ENCODE data around the gene FOXB1.

FOXB1 gene

DNA sequence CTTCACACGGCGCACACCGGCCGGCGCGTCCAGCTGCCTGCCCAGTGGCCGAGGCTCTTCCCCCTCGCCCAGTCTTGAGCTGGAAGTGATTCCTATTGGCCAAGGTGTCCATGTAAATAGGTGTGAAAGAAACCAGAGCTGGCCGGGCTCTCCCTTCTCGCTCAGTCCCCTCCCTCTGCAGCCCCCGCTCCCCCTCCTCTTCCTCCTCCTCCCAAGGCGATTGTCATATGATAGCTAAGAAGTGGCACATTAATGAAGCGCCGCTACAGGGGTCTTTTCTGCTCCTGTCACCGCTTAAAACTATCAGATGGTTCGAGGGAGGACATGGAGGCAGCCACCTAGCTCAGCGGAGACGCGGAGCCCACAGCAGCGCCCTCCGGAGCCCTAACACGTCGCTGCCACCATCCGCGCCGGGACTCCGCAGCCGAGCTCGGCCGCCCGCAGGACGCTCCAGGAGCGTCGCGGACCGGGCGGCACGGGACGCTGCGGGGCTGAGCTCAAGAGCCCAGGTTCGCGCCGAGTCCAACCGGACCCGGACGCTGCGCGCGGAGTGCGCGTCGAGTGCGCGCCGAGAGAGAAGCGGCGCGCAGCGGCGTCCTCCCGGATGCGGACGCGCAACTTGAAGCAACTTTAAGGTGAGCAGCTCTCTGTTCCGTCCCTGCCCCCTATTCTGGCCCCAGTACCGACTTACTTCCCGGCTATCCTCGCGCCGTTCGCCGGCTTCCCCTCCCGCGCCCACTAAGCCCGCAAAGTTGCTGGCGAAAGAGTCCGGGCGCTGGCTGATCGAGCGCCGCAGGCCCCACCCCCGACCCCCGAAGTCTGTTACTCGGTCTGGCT is at the start of gene FOXB1:
Gene FOXB1, plus strand, starts transcription at position 303 of the 837 bp plus-strand sequence. CDS start 653 bp downstream, outside the sequence.
- DNase-seq, result no peak
- TF ChIP-seq POLR2A (IDR thresholded peaks at IDR 0.05; ENCODE audit: low read length), result no peak
- no peak for TF ChIP-seq GATA1 (IDR thresholded peaks at IDR 0.05; ENCODE audit: low read depth, low read length)

DNA sequence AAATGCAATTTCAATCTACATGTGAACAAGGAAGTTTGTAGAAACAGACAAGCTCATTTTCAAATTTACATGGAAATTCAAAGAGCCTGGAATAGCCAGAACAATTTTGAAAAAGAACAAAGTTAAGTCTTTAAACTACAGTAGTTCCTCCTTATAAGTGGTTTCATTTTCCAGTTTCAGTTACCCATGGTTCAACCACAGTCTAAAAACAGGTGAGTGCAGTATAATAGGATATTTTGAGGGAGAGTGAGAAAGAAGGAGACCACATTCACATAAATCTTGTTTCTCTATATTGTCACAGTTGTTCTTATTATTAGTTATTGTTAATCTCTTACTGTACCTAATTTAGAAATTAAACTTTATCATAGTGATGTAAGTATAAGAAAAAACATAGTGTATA is 45.8 kb upstream of the FOXB1 start:
- TF ChIP-seq POLR2A (IDR thresholded peaks at IDR 0.05; ENCODE audit: low read length) (no peak), GATA1 (IDR thresholded peaks at IDR 0.05; ENCODE audit: low read depth, low read length) (no peak)
- DNase-seq, result no peak

DNA sequence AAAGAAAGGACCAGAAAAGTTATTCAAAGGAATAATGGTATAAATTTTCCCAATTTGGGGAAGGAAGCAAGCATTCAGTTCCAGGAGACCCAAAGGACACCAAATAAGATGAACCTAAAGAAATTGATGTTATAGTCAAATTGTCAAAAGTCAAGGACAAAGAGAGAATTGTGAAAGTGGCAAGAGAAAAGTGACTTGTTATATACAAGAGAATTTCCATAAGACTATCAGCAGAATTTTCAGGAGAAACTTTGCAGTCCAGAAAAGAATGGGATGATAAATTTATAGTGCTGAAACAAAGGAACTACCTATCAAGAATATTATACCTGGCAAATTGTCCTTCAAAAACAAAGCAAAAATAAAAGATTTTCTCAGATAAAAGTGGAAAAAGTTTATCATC is 43.8 kb upstream of the FOXB1 start:
- no peak for TF ChIP-seq GATA1 (IDR thresholded peaks at IDR 0.05; ENCODE audit: low read depth, low read length)
- no peak for TF ChIP-seq POLR2A (IDR thresholded peaks at IDR 0.05; ENCODE audit: low read length)
- DNase-seq, result no peak

DNA sequence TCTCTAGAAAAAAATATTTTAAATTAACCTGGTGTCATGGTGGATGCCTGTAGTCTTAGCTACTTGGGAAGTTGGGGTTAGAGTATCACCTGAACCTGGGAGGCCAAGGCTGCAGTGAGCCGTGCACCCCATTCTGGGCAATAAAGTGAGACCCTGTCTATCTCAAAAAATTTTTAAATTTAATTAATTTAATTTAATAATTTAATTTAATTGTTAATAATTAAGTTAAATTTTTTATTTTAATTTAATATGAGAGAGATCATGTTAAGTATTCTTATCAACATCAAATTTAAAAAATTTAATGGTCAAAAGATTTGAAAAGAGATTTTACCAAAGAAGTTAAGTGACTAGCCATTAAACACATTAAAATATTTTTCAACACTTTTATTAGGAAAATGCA is 40.8 kb upstream of the FOXB1 start:
- no peak for TF ChIP-seq GATA1 (IDR thresholded peaks at IDR 0.05; ENCODE audit: low read depth, low read length)
- no peak for TF ChIP-seq POLR2A (IDR thresholded peaks at IDR 0.05; ENCODE audit: low read length)
- no peak for DNase-seq

DNA sequence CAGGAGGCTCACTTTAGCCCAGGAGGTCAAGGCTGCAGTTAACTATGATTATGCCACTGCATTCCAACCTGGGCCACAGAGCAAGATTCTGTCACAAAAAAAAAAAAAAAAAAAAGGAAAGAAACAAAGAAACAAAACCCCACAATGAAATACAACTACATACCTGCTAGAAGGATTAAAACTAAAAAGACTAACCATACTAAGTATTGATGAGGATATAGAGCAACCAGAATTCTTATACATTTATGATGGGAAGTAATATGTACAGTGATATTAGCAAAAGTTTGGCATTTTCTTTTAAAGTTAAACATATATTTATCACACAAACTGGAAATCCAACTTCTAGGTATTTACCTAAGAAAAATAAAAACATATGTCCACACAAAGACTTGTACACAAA is 40.2 kb upstream of the FOXB1 start:
- no peak for TF ChIP-seq POLR2A (IDR thresholded peaks at IDR 0.05; ENCODE audit: low read length)
- no peak for TF ChIP-seq GATA1 (IDR thresholded peaks at IDR 0.05; ENCODE audit: low read depth, low read length)
- no peak for DNase-seq

DNA sequence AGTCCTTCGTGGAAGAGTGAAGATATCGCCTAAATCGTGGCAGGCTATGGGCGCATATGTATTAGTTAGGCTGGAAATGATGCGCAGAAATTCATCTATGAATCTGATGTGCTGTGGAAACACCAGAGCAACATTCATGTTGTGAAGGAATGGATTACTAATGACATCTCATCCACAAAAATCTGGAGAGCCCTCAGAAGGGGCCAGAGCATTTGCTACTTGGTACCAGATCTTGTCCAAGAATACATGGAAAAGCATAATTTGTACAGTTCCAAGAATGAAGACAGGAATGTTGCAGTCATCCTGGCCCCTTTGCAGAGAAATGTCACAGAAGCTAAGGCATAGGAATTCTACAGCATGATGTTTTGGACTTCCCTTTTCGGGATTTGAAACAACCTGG is 38.4 kb upstream of the FOXB1 start:
- TF ChIP-seq POLR2A (IDR thresholded peaks at IDR 0.05; ENCODE audit: low read length) (no peak), GATA1 (IDR thresholded peaks at IDR 0.05; ENCODE audit: low read depth, low read length) (no peak)
- no peak for DNase-seq

DNA sequence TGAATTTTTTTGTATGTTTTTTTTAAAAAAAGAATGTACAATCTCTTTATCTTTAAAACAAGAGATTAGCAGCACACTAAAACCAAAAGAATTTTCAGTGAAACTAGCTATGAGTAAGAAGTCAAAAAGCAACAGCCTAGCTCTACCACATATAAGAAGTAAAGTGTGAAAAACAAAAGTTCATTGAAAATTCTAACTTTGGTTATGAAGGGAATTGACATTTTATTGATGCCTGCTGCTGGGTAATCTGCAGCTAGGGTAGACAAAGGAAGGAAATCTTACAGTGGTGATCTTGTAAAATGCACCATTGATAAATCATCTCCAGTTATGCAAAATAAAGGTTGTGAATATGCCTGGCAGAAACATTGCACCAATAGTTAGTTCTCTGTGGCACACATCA is 37.8 kb upstream of the FOXB1 start:
- DNase-seq, result no peak
- TF ChIP-seq POLR2A (IDR thresholded peaks at IDR 0.05; ENCODE audit: low read length) (no peak), GATA1 (IDR thresholded peaks at IDR 0.05; ENCODE audit: low read depth, low read length) (no peak)

DNA sequence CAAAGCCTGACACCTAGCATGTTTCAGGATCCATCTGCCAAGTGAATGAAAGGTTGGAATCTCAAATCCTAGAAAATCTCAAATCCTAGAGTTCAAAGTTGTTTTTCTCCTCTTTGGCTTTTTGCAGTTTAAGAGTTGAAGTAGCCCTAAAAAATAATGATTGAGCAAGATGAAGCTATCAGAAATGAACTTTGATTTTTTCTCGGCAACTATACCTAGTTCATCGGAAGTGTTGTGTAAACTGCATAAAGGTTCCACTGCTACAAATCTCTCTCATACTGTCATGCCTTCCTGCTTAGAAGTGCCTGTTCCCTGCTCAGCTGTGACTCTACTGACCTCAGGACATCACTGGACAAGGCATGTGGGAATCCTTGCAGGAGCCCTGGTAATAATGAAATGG is 35.8 kb upstream of the FOXB1 start:
- TF ChIP-seq POLR2A (IDR thresholded peaks at IDR 0.05; ENCODE audit: low read length), result no peak

DNA sequence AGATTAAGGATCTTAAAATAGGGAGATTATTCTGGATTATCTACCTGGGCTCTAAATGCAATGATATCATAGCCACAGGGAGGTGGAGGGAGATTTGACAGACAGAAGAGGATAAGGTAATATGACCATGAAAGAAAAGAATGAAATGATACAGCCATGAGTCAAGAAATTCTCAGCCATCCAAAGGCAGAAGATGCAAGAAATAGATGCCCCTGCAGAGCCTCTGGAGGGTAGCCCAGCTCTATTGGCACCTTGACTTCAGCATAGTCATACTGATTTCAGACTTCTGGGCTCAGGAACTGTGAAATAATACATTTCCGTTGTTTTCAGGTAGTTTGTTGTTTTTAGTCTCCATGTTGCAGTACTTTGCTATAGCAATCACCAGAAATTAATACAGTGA is 31.9 kb upstream of the FOXB1 start:
- no peak for DNase-seq
- TF ChIP-seq GATA1 (IDR thresholded peaks at IDR 0.05; ENCODE audit: low read depth, low read length), result no peak
- TF ChIP-seq POLR2A (IDR thresholded peaks at IDR 0.05; ENCODE audit: low read length), result no peak

More for the DNA sequence above, 35.8 kb upstream of the FOXB1 start:
- no peak for DNase-seq

DNA sequence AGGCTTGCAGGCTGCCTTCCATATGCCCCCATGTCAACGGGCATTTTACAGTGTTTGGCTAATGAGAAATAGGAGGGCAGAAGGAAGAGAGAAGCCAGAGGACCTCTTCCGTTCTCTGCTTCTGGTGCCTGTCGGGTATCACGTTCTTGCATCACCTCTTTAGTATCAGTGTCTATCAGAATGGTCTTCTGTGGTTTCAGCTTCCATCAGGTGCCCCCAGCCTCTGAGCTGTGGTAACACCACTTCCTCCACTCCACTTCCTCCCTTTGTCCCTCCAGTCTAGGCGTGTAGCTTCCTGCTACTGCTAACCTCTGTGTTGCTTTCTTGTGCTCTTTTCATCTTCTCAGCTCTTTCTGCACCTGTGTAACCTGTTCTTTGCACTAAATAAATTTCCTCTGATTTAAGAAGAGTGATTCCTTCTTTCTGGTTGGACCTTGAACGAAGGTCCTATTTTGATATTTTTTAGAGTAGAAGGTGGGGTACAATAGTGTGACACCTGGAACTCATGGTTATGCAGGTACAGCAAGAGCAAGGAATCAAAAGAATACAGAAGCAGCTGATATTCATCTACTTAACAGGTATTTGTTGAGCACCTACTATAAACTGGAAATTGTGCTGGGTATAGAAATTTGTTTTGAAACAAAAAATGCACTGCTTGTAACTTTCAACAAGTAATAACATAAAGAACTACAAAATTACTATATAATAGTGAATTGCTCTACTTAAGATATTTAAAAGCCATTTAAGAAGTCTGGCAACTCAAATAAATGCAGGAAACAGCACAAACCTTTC is 27.4 kb upstream of the FOXB1 start:
- DNase-seq, result no peak
- TF ChIP-seq GATA1 (IDR thresholded peaks at IDR 0.05; ENCODE audit: low read depth, low read length) (no peak), POLR2A (IDR thresholded peaks at IDR 0.05; ENCODE audit: low read length) (no peak)

DNA sequence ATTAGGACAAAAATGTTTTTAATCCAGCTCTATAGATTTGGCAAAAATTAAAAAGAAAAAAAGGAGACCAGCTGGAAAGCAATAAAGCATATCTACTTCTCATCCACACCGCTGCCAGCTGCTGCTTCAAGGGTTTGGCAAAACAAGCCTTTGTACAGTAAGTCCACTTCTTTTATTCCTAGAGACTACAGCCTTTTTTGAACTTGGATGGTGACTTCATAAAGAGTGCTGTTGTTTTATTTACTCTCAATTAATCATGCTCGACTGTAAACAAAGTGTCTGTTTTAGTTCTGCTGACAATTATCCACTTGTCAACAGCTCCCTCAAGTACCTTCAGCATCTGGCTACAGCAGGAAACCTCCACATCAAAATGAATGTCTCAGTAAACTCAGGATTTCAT is 12.3 kb upstream of the FOXB1 start:
- TF ChIP-seq GATA1 (IDR thresholded peaks at IDR 0.05; ENCODE audit: low read depth, low read length) (no peak), POLR2A (IDR thresholded peaks at IDR 0.05; ENCODE audit: low read length) (no peak)
- no peak for DNase-seq

DNA sequence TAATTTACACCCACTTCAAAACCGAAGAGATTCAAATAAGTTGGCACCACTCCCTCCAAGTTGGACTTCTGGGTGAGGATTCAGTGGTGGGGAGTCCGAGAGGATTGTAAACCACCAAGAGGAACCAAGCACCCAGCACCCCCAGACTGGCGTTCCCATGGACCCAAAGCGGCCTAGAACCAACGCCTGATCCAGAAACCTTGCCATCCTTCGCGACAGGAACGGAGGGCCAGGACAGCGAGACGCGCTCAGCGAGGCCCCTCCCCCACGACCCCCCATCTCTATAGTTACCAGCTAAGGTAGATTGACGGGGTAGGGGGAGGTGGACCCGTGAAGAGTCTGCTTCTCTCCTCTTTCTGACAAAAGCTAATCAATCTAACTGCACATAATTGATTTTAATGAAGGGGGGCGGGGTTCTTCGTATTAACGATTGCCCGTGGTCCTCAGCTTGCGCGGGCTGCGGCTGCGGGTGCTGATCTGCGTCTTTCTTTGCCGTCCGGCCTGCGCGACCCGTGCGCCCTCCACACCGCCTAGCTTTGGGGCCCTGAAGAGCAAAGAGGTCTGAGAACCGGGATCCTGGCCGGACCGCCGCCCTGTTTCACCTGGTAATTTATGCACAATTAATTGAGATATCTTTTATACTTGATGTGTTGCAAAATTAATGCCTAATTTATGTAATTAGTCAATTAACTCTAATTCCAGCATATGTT is 10.9 kb upstream of the FOXB1 start:
- TF ChIP-seq GATA1 (IDR thresholded peaks at IDR 0.05; ENCODE audit: low read depth, low read length) (no peak), POLR2A (IDR thresholded peaks at IDR 0.05; ENCODE audit: low read length) (no peak)

DNA sequence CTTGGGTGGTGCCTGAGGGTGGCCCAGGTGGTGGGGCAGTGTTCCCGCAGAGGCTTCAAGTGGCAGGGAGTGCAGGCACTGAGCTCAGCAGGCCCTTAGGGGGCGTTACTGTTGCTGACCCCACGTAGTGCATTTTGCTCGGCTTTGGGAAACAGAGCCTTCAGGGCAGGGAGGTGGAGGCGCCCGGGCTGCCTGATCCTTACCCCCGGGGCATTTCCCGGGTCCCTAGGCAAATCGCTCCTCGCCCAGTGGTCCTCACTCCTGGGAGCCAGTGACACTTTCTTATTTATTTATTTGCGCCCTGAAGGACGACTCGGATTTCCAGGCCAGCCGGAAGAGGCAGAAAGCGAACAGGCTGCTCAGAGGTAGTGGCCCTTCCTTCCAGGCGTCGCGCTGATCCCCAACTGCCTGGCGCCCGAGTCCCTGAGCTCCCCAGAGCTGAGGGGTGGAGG is 10.1 kb upstream of the FOXB1 start:
- no peak for DNase-seq
- no peak for TF ChIP-seq GATA1 (IDR thresholded peaks at IDR 0.05; ENCODE audit: low read depth, low read length)
- TF ChIP-seq POLR2A (IDR thresholded peaks at IDR 0.05; ENCODE audit: low read length), result no peak

More for the DNA sequence above, 10.9 kb upstream of the FOXB1 start:
- DNase-seq, result no peak

DNA sequence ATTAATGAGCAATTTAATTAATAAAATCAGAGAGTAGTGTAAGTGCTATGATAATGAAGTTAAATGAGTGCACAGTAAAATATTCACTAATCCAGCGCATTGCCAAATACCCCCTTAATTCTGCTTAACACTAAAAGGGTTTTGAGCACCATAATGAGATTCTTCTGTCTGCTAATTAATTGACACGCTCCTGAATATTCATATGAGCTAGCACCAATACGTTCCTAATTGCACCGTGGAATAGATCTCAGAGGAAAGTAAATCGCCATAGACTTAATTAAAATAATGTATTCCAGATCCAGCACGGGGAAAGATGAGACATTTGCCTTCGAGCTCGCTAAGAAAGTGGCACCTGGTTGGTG is 9.6 kb upstream of the FOXB1 start:
- TF ChIP-seq POLR2A (IDR thresholded peaks at IDR 0.05; ENCODE audit: low read length) (no peak), GATA1 (IDR thresholded peaks at IDR 0.05; ENCODE audit: low read depth, low read length) (no peak)
- DNase-seq, result no peak

Measured in erythroblast (primary cell).